ENCODE measurements around the gene CYP27A1. TPM values are rescaled to one million over a fixed set of nuclear protein-coding genes. Genes with fewer than 3 reads are reported as not detected.

CYP27A1 gene
- total and polyA plus RNA-seq, 4 donors, result 112 to 354 (median 305) TPM

DNA sequence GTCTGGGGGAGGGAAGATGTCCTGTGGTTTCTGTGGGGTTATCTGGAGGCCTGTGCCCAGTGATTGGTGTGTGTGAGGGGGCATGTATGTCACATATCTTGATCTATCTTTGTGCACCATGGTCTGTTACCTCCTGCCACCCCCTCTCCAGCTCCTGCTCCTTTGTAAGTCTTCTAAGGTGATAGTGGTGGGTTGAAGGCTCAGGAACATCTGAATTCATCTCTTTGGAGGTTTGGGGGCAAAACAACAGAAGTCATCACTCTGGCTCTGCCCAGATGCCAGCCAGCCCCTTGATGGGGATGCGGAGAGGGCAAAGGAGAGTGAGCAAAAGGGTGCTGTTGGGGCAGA is 74.9 kb downstream of the CYP27A1 start:
- H3K9ac ChIP-seq (ENCODE audit: low read depth in 1 of 2, low read length in 2 of 2), result no peak overlapping the region
- peaks cover 0 to 20% (median 10%) of the 10 kb centered on the region in 4 donors for H3K4me1 ChIP-seq (ENCODE audit: control insufficient read depth in 4 of 4, insufficient read depth in 4 of 4, low read length in 3 of 4)
- 61% methylated on average over 1 of the region's 1 CpG for WGBS
- H3K27ac ChIP-seq (ENCODE audit: low read depth in 1 of 2, low read length in 2 of 2), result no peak overlapping the region
- peaks cover 5 to 24% (median 10%) of the 10 kb centered on the region in 4 donors for H3K27me3 ChIP-seq (ENCODE audit: control insufficient read depth in 4 of 4, insufficient read depth in 4 of 4, low read length in 3 of 4)
- no peak overlapping the region for H3K4me3 ChIP-seq (ENCODE audit: low read depth in 1 of 3, low read length in 3 of 3)
- no peaks in the 10 kb centered on the region for H3K36me3 ChIP-seq (ENCODE audit: control insufficient read depth in 4 of 4, insufficient read depth in 3 of 4, low read depth in 1 of 4, low read length in 3 of 4)
- no peaks in the 10 kb centered on the region for H3K9me3 ChIP-seq (ENCODE audit: control insufficient read depth in 4 of 4, low read length in 3 of 4)
- no peak for DNase-seq (ENCODE audit: low spot score)
- no peak for TF ChIP-seq FOXA1 (IDR thresholded peaks at IDR 0.05)

DNA sequence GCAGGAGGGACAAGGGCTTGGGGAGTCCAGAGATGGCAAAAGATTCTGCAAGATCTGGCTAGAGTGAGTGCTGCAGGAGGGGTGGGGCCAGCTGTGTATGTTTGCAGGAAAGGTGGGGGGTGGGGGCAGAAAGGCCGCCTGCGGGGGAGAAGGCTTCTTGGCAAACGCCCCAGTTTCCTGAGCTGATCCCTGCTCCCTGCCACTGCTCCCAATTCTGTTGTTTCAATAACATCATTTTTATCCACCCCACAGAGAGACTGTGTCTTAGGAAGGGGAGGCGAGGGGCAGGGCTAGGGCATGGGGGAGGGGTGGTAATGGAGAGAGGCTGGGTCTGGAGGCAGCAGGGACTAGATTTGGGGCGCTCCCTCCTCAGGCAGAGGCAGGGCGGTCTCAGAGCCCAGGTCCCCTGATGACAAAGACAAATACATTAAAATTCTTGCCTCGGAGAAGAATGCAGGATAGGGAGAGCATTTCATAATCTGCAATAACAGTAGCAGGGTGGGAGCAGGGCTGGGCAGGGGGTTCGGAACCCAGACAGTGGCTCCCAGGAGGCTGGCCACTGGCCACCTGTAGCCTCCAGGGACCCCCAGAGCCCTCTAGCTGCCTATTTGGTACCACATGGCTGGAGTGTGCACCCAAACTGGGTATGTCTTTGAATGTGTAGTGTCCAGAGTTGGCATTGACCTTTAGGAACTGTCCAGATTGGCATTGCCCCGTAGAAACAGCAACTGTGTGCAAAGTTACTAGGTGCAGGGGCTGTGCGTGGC is 75.6 kb downstream of the CYP27A1 start:
- peaks cover 0 to 20% (median 10%) of the 10 kb centered on the region in 4 donors for H3K4me1 ChIP-seq (ENCODE audit: control insufficient read depth in 4 of 4, insufficient read depth in 4 of 4, low read length in 3 of 4)
- H3K27ac ChIP-seq (ENCODE audit: low read depth in 1 of 2, low read length in 2 of 2), result no peak overlapping the region
- no peak overlapping the region for H3K9ac ChIP-seq (ENCODE audit: low read depth in 1 of 2, low read length in 2 of 2)
- no peak overlapping the region for H3K4me3 ChIP-seq (ENCODE audit: low read depth in 1 of 3, low read length in 3 of 3)
- no peaks in the 10 kb centered on the region for H3K9me3 ChIP-seq (ENCODE audit: control insufficient read depth in 4 of 4, low read length in 3 of 4)
- peaks cover 5 to 25% (median 10%) of the 10 kb centered on the region in 4 donors for H3K27me3 ChIP-seq (ENCODE audit: control insufficient read depth in 4 of 4, insufficient read depth in 4 of 4, low read length in 3 of 4)
- DNase-seq (ENCODE audit: low spot score), result no peak
- WGBS, result 17% methylated on average over 10 of the region's 10 CpGs
- H3K36me3 ChIP-seq (ENCODE audit: control insufficient read depth in 4 of 4, insufficient read depth in 3 of 4, low read depth in 1 of 4, low read length in 3 of 4), result no peaks in the 10 kb centered on the region
- TF ChIP-seq NR2F2 (IDR thresholded peaks at IDR 0.05), result no peak

DNA sequence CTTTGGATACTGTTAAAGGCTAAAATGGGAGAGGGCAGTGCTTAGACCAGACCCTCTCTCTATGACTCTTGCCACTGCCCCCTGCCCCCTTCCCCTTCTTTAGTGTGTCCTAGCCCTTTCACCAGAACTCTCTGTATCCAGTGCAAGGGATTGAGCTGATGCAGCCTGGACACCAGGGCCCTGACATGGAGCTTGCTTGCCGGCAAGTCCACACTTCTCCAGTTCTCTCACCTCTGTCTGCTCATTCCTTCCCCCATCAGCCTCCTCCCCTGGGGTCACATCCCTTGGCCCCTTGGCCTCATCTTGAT is 76.1 kb downstream of the CYP27A1 start:
- H3K27ac ChIP-seq (ENCODE audit: low read depth in 1 of 2, low read length in 2 of 2), result no peak overlapping the region
- WGBS, result 10% methylated on average over 1 of the region's 1 CpG
- TF ChIP-seq NR2F2 (IDR thresholded peaks at IDR 0.05) (no peak), HNF4G (IDR thresholded peaks at IDR 0.05) (no peak), RAD21 (IDR thresholded peaks at IDR 0.05) (no peak), FOXA2 (IDR thresholded peaks at IDR 0.05) (no peak), SP1 (IDR thresholded peaks at IDR 0.05) (no peak)
- no peak overlapping the region for H3K4me3 ChIP-seq (ENCODE audit: low read depth in 1 of 3, low read length in 3 of 3)
- H3K36me3 ChIP-seq (ENCODE audit: control insufficient read depth in 4 of 4, insufficient read depth in 3 of 4, low read depth in 1 of 4, low read length in 3 of 4), result no peaks in the 10 kb centered on the region
- peaks cover 5 to 25% (median 10%) of the 10 kb centered on the region in 4 donors for H3K27me3 ChIP-seq (ENCODE audit: control insufficient read depth in 4 of 4, insufficient read depth in 4 of 4, low read length in 3 of 4)
- no peaks in the 10 kb centered on the region for H3K9me3 ChIP-seq (ENCODE audit: control insufficient read depth in 4 of 4, low read length in 3 of 4)
- H3K9ac ChIP-seq (ENCODE audit: low read depth in 1 of 2, low read length in 2 of 2), result no peak overlapping the region
- DNase-seq (ENCODE audit: low spot score), result no peak
- peaks cover 0 to 20% (median 10%) of the 10 kb centered on the region in 4 donors for H3K4me1 ChIP-seq (ENCODE audit: control insufficient read depth in 4 of 4, insufficient read depth in 4 of 4, low read length in 3 of 4)

DNA sequence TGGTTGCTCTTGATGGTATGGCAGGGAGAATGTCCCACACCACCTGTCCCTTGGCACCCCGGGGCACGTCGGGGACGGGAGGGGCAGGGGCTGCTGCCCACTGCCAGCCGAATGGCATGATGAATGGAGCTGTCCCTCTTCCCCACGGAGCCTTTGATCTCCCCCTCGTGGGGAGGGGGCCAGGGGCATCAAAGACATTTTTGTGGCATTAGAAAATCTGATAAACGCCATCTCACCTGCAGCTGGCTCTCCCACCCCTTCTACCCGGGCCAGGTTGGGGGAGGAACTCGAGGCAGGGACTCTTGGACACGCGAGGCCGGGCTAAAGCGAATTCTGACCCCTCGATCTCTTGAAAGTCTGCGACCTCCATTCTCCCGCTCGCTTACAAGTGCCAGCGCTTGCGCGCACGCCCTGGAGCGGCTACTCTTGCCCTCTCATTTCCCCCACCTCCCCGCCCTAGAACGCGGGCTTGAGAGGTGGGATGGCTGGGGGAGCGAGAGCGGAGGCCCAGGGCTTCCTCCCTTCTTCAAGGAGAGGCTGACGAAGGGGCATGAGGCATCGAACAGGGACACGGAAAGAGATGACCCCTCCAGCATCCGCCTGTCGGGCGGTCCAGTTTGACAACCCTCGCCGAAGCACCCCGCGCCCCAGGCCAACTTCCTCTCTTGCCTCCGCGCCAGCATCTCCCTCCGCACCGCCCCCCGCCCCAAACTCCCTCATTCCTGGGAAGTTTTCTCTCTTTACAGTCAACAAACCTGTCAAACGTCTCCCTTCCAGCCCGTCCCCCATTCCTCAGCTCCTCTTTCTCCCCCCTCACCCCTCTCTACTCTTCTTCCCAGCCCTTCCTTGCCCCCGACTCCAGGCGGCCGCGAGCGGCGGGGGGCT is 77.0 kb downstream of the CYP27A1 start:
- H3K4me3 ChIP-seq (ENCODE audit: low read depth in 1 of 3, low read length in 3 of 3), result peak overlapping the region in 1 of 3 donors; percentile 45
- peaks cover 0 to 20% (median 10%) of the 10 kb centered on the region in 4 donors for H3K4me1 ChIP-seq (ENCODE audit: control insufficient read depth in 4 of 4, insufficient read depth in 4 of 4, low read length in 3 of 4)
- H3K27me3 ChIP-seq (ENCODE audit: control insufficient read depth in 4 of 4, insufficient read depth in 4 of 4, low read length in 3 of 4), result peaks cover 5 to 21% (median 7%) of the 10 kb centered on the region in 4 donors
- 5% methylated on average over 51 of the region's 51 CpGs for WGBS
- TF ChIP-seq GABPA (IDR thresholded peaks at IDR 0.05 in 1 of 2, conservative IDR thresholded peaks at IDR 0.05 in 1 of 2), result no peak
- TF ChIP-seq NR2F2 (IDR thresholded peaks at IDR 0.05), result no peak
- TF ChIP-seq JUND (IDR thresholded peaks at IDR 0.05), result no peak
- TF ChIP-seq, protein P1, sequence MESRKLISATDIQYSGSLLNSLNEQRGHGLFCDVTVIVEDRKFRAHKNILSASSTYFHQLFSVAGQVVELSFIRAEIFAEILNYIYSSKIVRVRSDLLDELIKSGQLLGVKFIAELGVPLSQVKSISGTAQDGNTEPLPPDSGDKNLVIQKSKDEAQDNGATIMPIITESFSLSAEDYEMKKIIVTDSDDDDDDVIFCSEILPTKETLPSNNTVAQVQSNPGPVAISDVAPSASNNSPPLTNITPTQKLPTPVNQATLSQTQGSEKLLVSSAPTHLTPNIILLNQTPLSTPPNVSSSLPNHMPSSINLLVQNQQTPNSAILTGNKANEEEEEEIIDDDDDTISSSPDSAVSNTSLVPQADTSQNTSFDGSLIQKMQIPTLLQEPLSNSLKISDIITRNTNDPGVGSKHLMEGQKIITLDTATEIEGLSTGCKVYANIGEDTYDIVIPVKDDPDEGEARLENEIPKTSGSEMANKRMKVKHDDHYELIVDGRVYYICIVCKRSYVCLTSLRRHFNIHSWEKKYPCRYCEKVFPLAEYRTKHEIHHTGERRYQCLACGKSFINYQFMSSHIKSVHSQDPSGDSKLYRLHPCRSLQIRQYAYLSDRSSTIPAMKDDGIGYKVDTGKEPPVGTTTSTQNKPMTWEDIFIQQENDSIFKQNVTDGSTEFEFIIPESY (IDR thresholded peaks at IDR 0.05), result no peak
- no peak for TF ChIP-seq HNF4G (IDR thresholded peaks at IDR 0.05)
- H3K9ac ChIP-seq (ENCODE audit: low read depth in 1 of 2, low read length in 2 of 2), result no peak overlapping the region
- H3K9me3 ChIP-seq (ENCODE audit: control insufficient read depth in 4 of 4, low read length in 3 of 4), result no peaks in the 10 kb centered on the region
- no peak overlapping the region for H3K27ac ChIP-seq (ENCODE audit: low read depth in 1 of 2, low read length in 2 of 2)
- H3K36me3 ChIP-seq (ENCODE audit: control insufficient read depth in 4 of 4, insufficient read depth in 3 of 4, low read depth in 1 of 4, low read length in 3 of 4), result no peaks in the 10 kb centered on the region
- DNase-seq (ENCODE audit: low spot score), result no peak
